LoVo (cell line): Measurements from ENCODE around the gene PNKP.

Experiments
- DNase-seq: peaks from one replicate; pipeline ENCODE4 v3.0.0-alpha.2; 2016; ENCODE audit warnings: low spot score

PNKP gene

GRCh38 chr19:49866933-49867782 is at the start of gene PNKP:
Gene PNKP (minus strand): TSS chr19:49867576. CDS start chr19:49867204, 372 bp downstream.
- DNase-seq, result peak; percentile 87

- no peak for DNase-seq
Measured at GRCh38 chr19:49915271-49915670, 47.9 kb upstream of the PNKP start.

DNA sequence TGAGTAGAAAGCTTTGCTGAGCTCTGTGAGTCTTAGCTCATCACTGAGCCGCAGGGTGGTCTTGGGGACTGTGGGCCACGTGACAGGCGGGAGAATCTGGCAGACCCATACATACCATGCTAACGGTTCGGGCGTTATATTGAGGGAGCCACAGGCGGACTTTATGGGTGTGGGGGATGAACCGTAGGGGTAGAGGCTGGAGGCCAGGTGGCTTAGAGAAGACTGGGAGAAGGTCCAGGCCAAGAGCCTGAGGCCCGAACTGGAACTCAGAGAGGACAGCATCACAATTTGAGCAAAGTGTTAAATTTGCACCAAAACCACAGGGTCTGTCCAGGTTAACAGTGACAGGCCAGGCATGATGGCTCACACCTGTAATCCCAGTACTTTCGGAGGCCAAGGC is 46.3 kb upstream of the PNKP start:
- no peak for DNase-seq

DNA sequence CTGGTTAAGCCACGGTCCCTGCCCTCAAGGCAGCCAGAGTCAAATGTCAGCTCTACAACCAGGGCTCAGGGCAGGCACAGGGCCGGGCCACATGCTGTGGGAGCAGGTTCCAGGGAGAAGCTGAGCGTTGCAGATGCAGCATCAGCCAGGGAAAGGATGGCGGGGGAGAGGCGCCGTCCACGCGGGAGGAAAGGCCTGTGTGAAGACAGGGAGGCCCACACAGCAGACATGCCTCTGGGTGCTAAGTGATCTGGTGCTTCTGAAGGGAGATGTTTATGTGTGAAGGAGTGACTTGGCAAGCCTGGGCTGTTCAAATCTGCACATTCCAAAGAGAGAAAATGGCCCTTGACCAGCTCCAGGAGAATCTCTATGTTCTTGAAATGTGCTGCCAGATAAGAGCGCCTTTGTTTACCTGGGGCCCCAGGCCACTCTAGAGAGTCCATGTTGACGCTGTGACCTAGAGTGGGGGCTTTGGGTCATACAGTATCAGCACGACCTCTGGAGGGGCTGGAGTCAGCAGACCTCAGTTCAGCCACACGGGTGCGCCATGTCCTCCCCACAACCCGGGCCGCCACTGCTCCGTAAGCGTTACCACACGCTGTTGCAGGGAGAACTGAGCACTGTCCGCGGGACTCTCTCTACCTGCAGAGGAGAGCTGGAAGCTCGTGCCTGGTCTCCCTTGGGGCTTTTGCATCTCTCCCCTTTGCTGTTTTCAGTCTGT is 45.7 kb upstream of the PNKP start:
- no peak for DNase-seq

- DNase-seq, result no peak
Measured at GRCh38 chr19:49911381-49912145, 44.2 kb upstream of the PNKP start.

DNA sequence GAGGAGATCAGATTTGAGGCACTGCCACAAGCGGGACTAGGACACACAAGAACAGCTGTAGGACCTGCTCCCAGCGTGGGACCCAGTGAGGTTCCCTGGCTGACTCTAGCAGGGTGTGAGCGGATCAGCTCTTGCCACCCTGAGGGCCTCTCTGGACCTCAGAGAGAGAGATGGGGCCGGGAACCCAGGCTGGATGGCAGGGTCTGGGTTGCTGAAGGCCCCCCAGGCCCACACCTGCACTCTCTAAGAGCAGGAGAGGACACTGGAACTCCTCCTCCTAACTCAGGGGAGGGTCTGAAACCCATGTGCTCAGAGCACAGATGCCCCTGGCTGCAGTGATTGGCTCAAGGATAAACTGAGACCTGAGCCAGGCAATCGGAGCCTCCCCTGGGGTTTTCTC is 42.8 kb upstream of the PNKP start:
- no peak for DNase-seq

DNA sequence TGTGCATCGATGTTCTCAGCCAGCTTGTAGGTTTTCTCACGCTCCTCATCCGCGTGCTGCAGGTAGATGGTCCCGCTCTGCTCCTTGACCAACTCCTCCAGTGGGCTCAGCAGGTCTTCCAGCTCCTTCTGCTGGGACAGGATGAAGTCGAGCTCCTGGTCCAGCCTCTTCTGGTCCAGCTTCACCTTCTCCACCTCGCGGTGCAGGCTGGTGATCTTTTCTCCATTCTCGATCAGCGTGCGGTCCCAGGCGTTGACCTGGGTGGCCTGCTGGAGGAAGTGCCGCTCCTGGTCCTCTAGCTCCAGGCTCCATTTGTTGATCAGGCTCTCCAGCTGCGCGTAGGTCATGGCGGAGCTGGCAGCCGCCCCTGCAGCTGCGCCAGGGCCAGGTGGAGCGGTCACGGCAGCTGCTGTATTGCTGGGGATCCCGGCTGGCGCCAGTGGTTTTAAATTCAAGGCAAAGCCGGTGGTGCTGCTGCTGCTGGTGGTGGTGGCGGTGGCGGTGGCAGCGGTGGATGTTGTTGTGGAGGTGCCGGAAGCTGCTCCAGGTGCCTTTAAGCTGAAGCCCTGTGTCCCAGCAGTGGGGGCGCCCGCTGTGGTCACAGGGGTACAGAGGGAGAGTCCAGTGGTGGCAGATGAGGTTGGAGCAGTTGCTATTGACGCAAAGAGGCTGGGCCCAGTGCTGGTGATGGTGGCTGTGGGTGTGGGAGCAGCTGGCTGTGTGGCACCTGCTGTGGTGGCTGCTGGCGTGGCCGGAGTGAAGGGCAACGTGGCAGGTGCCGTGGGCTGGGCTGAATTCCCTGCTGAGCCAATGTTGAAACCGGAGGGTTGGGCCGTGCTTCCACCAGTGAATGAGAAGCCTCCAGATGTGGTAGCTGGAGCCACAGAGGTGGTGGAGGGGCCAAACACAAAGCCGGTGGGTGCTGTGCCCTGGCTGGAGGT is 41.4 kb upstream of the PNKP start:
- DNase-seq, result no peak

DNA sequence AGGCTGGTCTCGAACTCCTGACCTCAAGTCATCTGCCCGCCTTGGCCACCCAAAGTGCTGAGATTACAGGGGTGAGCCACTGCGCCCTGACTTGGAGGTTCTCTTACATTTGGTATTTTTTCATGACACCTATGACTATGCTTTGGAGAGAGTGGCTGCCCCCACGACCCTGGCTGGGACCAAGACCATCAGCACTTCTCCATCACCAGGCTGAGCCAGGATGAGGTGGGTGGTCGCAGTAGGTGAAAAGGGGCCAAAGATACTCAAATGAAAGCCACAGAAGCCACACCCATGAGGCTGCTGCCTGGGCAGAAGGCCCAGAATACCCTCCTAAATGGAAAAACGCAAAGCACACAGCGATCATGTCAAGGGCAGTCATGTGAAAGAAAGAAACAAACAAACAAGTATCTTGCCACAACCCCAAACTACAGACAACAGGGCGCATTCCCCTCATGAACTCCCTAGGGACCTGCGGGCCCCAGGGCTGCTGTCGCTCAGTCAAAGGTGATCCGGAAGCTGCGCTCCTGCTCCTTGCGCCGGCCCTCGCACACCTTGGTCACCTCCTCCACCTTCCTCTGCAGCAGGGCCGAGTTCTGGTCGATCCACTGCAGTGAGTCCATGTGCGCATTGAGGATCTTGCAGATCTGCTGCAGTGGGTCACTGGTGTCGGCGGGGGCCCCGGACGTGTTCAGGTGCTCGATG is 40.5 kb upstream of the PNKP start:
- DNase-seq, result no peak

GRCh38 chr19:49906879-49907564 is 39.6 kb upstream of the PNKP start:
- DNase-seq, result no peak

- no peak for DNase-seq
Measured at GRCh38 chr19:49904136-49904535, 36.8 kb upstream of the PNKP start.

GRCh38 chr19:49896863-49897621 is 29.7 kb upstream of the PNKP start, which contains the start of gene IL4I1:
Gene IL4I1 (minus strand): TSS chr19:49896887. CDS start chr19:49896160, 727 bp downstream.
- DNase-seq, result no peak

GRCh38 chr19:49895566-49896297 is 28.4 kb upstream of the PNKP start:
- no peak for DNase-seq

DNA sequence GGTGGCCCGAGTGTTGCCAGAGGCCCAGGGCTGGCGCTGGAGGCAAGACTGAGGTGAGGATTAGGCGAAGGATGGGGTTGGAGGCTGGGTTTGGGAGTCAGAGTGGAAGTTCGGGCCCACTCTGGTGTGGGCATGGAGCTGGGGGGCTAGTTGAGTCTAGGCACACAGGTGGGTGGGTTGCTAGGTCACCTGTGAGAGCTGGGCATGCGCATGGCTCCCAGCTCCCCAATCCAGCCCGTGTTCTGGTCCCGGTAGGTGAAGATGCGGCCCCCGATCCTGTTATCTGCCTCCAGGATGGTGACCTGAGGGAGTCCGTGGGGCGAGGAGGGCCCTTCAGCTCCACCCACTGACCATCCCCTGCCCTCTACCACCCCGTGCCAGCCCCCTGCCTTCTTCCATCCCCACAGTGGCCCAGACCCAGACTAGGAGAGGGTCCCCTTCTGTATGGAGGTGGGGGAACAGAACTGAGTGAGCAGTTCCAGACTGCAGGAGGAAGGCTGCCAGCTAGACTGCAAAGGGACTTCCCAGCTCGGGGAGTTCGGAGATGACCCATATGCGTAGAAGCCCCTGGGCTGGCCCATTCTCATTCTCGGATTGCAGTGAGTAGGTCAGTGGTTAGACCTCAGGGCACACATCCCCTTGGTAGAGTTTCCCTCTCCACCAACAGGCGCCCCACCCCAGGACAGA is 27.6 kb upstream of the PNKP start:
- no peak for DNase-seq

GRCh38 chr19:49894011-49894664 is 26.8 kb upstream of the PNKP start:
- no peak for DNase-seq

DNA sequence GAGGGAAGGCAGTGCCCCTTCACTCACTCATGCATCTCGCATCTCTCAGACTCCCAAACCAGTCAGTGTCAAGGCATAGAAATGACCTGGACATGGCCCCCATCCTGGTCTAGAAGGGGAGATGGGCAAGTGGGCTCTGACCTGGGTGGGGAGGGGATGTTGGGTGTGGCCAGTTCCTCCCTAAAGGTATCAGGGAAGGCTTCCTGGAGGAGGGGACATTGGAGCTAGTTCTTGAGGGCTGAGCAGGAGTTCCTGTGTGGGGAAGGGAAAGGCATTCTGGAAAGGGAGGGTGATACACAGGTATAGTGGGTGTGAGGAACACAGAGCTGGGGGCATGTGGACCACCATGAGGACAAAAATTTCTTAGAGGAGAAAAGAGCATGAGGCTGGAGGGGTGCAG is 25.3 kb upstream of the PNKP start:
- no peak for DNase-seq

DNA sequence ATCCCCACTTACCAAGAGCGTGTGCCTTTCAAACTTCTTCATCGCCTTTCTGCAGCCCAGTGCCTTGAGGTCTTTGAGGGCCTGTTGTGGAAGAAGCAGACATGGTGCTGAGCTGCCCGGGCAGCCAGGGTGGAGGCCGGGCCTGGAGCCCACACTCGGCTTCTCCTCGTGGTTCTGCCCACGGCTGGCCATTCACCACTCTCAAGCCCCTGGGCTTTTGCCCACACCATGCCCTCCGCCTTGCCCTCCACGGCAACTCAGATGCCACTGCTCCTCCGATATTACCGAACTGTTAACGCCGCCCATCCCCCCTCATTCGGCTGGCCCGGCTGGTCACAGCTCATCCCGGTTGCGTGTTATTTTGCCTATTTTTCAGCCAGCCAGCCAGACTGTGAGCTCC is 24.0 kb upstream of the PNKP start:
- no peak for DNase-seq
